Measurements from ENCODE around the gene IMPDH2.

- TF ChIP-seq CTCF (IDR thresholded peaks at IDR 0.05) (no peak), POLR2A (IDR thresholded peaks at IDR 0.05) (no peak)
Observed at GRCh38 chr3:49009396-49009795, 19.8 kb downstream of the IMPDH2 start.
